GM23338 (cell line): ENCODE results near the gene STON2. TPM values are rescaled to one million over a fixed set of nuclear protein-coding genes. Genes with fewer than 3 reads are reported as not detected.

ENCODE experiments used
- ATAC-seq: fragments of 200-7000 bp; cut with Tn5 transposase; 3 replicates; pipeline ENCODE4 v1.9.1; 2020
- DNase-seq: peaks from one replicate; pipeline ENCODE4 v3.0.0-alpha.2; 2015; ENCODE audit warnings: low spot score
- H2AFZ ChIP-seq: fragments of 200-600 bp; sonication (generic); 2 replicates; pipeline ENCODE4 v1.8.0; 2016; ENCODE audit warnings: antibody characterized with exemption, mild to moderate bottlenecking, moderate library complexity
- H3F3A ChIP-seq: fragments of 200-600 bp; sonication (generic); replicated peaks from 2 replicates; pipeline ENCODE4 v1.8.0; 2017; ENCODE audit warnings: antibody characterized with exemption, mixed run types, low read depth
- H3K27ac ChIP-seq: fragments of 200-600 bp; sonication (generic); 2 replicates; pipeline ENCODE4 v1.6.1; 2016; ENCODE audit warnings: low read depth
- H3K27me3 ChIP-seq: fragments of 200-600 bp; sonication (generic); 2 replicates; pipeline ENCODE4 v1.8.0; 2016; ENCODE audit warnings: mild to moderate bottlenecking, mixed run types, moderate library complexity; ENCODE audit not compliant: insufficient read depth
- H3K36me3 ChIP-seq: fragments of 200-600 bp; sonication (generic); 2 replicates; pipeline ENCODE4 v1.8.0; 2016; ENCODE audit warnings: mild to moderate bottlenecking; ENCODE audit not compliant: insufficient read depth
- H3K4me1 ChIP-seq: fragments of 200-600 bp; sonication (generic); 2 replicates; pipeline ENCODE4 v1.8.0; 2016; ENCODE audit warnings: mild to moderate bottlenecking, moderate library complexity; ENCODE audit not compliant: insufficient read depth
- H3K4me2 ChIP-seq: fragments of 200-600 bp; sonication (generic); 2 replicates; pipeline ENCODE4 v1.7.1; 2017; ENCODE audit warnings: mixed run types
- H3K4me3 ChIP-seq: fragments of 200-600 bp; sonication (generic); 2 replicates; pipeline ENCODE4 v1.6.1; 2016; ENCODE audit warnings: mixed run types
- H3K79me2 ChIP-seq: fragments of 200-600 bp; sonication (generic); replicated peaks from 2 replicates; pipeline ENCODE4 v1.8.0; 2017; ENCODE audit warnings: mild to moderate bottlenecking; ENCODE audit not compliant: insufficient read depth
- H3K9me2 ChIP-seq: fragments of 200-600 bp; sonication (generic); 2 replicates; pipeline ENCODE4 v1.8.0; 2017; ENCODE audit not compliant: insufficient read depth
- H4K20me1 ChIP-seq: fragments of 200-600 bp; sonication (generic); replicated peaks from 2 replicates; pipeline ENCODE4 v1.8.0; 2017; ENCODE audit warnings: mild to moderate bottlenecking; ENCODE audit not compliant: insufficient read depth
- H3K27ac Mint-ChIP-seq: 2 replicates; pipeline ENCODE4 v1.8.0; 2020; ENCODE audit warnings: inconsistent platforms, mild to moderate bottlenecking, moderate library complexity, mixed read lengths
- H3K27me3 Mint-ChIP-seq: 3 replicates; pipeline ENCODE4 v1.8.0; 2022; ENCODE audit warnings: low read depth, mild to moderate bottlenecking, moderate library complexity, mixed read lengths, inconsistent platforms; ENCODE audit not compliant: insufficient read depth, poor library complexity
- H3K36me3 Mint-ChIP-seq: 3 replicates; pipeline ENCODE4 v1.8.0; 2021; ENCODE audit warnings: low read depth, mild to moderate bottlenecking, inconsistent platforms, moderate library complexity, mixed read lengths
- H3K4me1 Mint-ChIP-seq: 3 replicates; pipeline ENCODE4 v1.8.0; 2020; ENCODE audit warnings: mild to moderate bottlenecking, inconsistent platforms, mixed read lengths
- H3K4me3 Mint-ChIP-seq: 3 replicates; pipeline ENCODE4 v1.8.0; 2021; ENCODE audit warnings: moderate library complexity, mild to moderate bottlenecking, inconsistent platforms, mixed read lengths
- H3K9me3 Mint-ChIP-seq: 3 replicates; pipeline ENCODE4 v1.8.0; 2020; ENCODE audit warnings: moderate library complexity, mild to moderate bottlenecking, inconsistent platforms, mixed read lengths
- EZH2 ChIP-seq: fragments of 200-600 bp; sonication (generic); IDR thresholded peaks from one replicate; pipeline ENCODE4 v1.8.0; 2017; ENCODE audit warnings: antibody characterized with exemption, mild to moderate bottlenecking, low read depth; ENCODE audit not compliant: unreplicated experiment
- EZH2phosphoT487 ChIP-seq: fragments of 200-600 bp; sonication (generic); IDR thresholded peaks from one replicate; pipeline ENCODE4 v1.8.1; 2018; ENCODE audit warnings: antibody characterized with exemption; ENCODE audit not compliant: unreplicated experiment
- NANOG ChIP-seq: IDR thresholded peaks from 2 replicates; pipeline ENCODE4 v1.6.1; 2016; ENCODE audit warnings: antibody characterized with exemption, borderline replicate concordance
- POLR2AphosphoS5 ChIP-seq: IDR thresholded peaks from 2 replicates; pipeline ENCODE4 v1.6.1; 2016; ENCODE audit warnings: antibody characterized with exemption, low read depth
- STAT1 ChIP-seq: IDR thresholded peaks from one replicate; pipeline ENCODE4 v1.6.1; 2016; ENCODE audit warnings: antibody characterized with exemption; ENCODE audit not compliant: unreplicated experiment
- ZNF331 ChIP-seq: fragments of 250-450 bp; sonication (Bioruptor Pico); IDR thresholded peaks from 2 replicates; pipeline ENCODE4 v1.5.0; 2020; ENCODE audit warnings: low read depth, mild to moderate bottlenecking, moderate library complexity
- polyA plus RNA-seq: library from polyadenylated mRNA; unstranded; fragments of >200 nt; fragmentation: Nextera tagmentation; extraction: Ambion mirVana; gene quantifications from 2 replicates; pipeline ENCODE4 v1.2.1, GENCODE V29; 2016
- total RNA-seq: library from RNA; depleted of rRNA; stranded (reverse); fragments of >200 nt; shearing (Covaris generic); gene quantifications from 2 replicates; pipeline ENCODE4 v1.2.3, GENCODE V29; 2014
- TF ChIP-seq, protein P1 (sequence below): IDR thresholded peaks from 2 replicates; pipeline ENCODE4 v1.6.1; 2016; ENCODE audit warnings: antibody characterized with exemption
- TF ChIP-seq, protein P2 (sequence below): fragments of 250-450 bp; sonication (Bioruptor Pico); IDR thresholded peaks from 2 replicates; pipeline ENCODE4 v1.5.0; 2020; ENCODE audit warnings: mild to moderate bottlenecking, moderate library complexity
- TF ChIP-seq, protein P3 (sequence below): IDR thresholded peaks from one replicate; pipeline ENCODE4 v1.6.1; 2018; ENCODE audit warnings: antibody characterized with exemption; ENCODE audit not compliant: unreplicated experiment

The STON2 gene
- total and polyA plus RNA-seq, 2 experiments from 2014 or later = 8.2 to 71.0 TPM

DNA sequence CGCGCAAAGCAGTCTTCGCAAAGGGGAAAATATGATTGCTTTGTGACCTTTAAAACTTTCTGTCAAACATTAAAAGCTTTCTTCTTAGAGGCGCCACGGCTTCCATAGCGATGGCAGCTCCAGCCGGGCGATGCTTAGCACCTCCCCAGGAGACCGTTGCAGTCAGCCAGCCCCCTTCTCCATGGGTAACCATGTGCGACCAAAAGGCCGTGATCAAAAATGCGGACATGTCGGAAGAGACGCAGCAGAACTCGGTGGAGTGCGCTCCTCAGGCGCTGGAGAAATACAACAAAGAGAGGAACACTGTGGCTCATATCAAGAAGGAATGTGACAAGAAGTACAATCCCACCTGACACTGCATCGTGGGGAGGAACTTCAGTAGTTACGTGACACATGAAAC is 12.7 kb upstream of the STON2 start (continued):
- TF ChIP-seq, protein P1, sequence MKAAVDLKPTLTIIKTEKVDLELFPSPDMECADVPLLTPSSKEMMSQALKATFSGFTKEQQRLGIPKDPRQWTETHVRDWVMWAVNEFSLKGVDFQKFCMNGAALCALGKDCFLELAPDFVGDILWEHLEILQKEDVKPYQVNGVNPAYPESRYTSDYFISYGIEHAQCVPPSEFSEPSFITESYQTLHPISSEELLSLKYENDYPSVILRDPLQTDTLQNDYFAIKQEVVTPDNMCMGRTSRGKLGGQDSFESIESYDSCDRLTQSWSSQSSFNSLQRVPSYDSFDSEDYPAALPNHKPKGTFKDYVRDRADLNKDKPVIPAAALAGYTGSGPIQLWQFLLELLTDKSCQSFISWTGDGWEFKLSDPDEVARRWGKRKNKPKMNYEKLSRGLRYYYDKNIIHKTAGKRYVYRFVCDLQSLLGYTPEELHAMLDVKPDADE = no peak
- TF ChIP-seq EZH2phosphoT487 (no peak), STAT1 (no peak), EZH2 (no peak), NANOG (no peak)
- TF ChIP-seq, protein P2, sequence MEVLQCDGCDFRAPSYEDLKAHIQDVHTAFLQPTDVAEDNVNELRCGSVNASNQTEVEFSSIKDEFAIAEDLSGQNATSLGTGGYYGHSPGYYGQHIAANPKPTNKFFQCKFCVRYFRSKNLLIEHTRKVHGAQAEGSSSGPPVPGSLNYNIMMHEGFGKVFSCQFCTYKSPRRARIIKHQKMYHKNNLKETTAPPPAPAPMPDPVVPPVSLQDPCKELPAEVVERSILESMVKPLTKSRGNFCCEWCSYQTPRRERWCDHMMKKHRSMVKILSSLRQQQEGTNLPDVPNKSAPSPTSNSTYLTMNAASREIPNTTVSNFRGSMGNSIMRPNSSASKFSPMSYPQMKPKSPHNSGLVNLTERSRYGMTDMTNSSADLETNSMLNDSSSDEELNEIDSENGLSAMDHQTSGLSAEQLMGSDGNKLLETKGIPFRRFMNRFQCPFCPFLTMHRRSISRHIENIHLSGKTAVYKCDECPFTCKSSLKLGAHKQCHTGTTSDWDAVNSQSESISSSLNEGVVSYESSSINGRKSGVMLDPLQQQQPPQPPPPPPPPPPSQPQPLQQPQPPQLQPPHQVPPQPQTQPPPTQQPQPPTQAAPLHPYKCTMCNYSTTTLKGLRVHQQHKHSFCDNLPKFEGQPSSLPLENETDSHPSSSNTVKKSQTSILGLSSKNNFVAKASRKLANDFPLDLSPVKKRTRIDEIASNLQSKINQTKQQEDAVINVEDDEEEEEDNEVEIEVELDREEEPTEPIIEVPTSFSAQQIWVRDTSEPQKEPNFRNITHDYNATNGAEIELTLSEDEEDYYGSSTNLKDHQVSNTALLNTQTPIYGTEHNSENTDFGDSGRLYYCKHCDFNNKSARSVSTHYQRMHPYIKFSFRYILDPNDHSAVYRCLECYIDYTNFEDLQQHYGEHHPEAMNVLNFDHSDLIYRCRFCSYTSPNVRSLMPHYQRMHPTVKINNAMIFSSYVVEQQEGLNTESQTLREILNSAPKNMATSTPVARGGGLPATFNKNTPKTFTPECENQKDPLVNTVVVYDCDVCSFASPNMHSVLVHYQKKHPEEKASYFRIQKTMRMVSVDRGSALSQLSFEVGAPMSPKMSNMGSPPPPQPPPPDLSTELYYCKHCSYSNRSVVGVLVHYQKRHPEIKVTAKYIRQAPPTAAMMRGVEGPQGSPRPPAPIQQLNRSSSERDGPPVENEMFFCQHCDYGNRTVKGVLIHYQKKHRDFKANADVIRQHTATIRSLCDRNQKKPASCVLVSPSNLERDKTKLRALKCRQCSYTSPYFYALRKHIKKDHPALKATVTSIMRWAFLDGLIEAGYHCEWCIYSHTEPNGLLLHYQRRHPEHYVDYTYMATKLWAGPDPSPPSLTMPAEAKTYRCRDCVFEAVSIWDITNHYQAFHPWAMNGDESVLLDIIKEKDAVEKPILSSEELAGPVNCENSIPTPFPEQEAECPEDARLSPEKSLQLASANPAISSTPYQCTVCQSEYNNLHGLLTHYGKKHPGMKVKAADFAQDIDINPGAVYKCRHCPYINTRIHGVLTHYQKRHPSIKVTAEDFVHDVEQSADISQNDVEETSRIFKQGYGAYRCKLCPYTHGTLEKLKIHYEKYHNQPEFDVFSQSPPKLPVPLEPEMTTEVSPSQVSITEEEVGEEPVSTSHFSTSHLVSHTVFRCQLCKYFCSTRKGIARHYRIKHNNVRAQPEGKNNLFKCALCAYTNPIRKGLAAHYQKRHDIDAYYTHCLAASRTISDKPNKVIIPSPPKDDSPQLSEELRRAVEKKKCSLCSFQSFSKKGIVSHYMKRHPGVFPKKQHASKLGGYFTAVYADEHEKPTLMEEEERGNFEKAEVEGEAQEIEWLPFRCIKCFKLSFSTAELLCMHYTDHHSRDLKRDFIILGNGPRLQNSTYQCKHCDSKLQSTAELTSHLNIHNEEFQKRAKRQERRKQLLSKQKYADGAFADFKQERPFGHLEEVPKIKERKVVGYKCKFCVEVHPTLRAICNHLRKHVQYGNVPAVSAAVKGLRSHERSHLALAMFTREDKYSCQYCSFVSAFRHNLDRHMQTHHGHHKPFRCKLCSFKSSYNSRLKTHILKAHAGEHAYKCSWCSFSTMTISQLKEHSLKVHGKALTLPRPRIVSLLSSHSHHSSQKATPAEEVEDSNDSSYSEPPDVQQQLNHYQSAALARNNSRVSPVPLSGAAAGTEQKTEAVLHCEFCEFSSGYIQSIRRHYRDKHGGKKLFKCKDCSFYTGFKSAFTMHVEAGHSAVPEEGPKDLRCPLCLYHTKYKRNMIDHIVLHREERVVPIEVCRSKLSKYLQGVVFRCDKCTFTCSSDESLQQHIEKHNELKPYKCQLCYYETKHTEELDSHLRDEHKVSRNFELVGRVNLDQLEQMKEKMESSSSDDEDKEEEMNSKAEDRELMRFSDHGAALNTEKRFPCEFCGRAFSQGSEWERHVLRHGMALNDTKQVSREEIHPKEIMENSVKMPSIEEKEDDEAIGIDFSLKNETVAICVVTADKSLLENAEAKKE (CRISPR knock-in tag) = no peak

DNA sequence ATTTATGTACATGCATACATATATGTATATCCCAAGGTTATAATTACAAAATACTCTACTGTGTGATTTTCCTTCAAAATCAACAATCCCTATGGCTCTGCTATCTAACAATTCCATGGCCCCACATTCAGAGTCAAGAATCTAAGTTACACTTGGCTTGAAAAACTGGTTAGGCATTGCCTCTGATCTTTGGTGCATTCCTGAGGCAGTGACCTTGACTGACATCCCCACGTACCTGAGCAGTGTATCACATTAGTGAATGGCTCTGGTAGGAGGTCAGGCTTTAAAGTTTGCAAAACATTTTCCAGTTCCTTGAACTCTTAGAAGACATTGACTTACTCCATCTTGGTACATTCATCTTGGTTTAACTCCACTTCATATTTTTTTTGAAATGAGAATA is 8.5 kb upstream of the STON2 start:
- no peak for ATAC-seq
- Histone ChIP-seq H3K79me2 (peaks cover 23% of the 10 kb centered on the region), H2AFZ (no peak overlapping the region), H3K27ac (no peak overlapping the region), H3K9me2 (0 out of 2 replicates have a peak, but pooled peaks cover 5% of the 10 kb centered on the region), H3K4me3 (no peak overlapping the region), H3K27me3 (no peaks in the 10 kb centered on the region), H4K20me1 (peaks cover 2% of the 10 kb centered on the region; the same call in 1 of the 2 replicates), H3K36me3 (no peaks in the 10 kb centered on the region), H3K4me1 (no peaks in the 10 kb centered on the region), H3K4me2 (no peak overlapping the region), H3F3A (no peaks in the 10 kb centered on the region)
- H3K9me3 Mint-ChIP-seq = no peaks in the 10 kb centered on the region
- H3K27ac Mint-ChIP-seq = no peak overlapping the region
- H3K4me3 Mint-ChIP-seq = no peak overlapping the region
- peaks cover 2% of the 10 kb centered on the region for H3K27me3 Mint-ChIP-seq
- peaks cover 4% of the 10 kb centered on the region; the same call in 2 of the 3 replicates for H3K4me1 Mint-ChIP-seq
- peaks cover 4% of the 10 kb centered on the region; the same call in 2 of the 3 replicates for H3K36me3 Mint-ChIP-seq
- no peak for DNase-seq
- no peak for TF ChIP-seq EZH2
- no peak for TF ChIP-seq STAT1
- TF ChIP-seq, protein P1 = no peak
- TF ChIP-seq EZH2phosphoT487 = no peak
- no peak for TF ChIP-seq ZNF331
- TF ChIP-seq POLR2AphosphoS5 = no peak
- TF ChIP-seq, protein P3, sequence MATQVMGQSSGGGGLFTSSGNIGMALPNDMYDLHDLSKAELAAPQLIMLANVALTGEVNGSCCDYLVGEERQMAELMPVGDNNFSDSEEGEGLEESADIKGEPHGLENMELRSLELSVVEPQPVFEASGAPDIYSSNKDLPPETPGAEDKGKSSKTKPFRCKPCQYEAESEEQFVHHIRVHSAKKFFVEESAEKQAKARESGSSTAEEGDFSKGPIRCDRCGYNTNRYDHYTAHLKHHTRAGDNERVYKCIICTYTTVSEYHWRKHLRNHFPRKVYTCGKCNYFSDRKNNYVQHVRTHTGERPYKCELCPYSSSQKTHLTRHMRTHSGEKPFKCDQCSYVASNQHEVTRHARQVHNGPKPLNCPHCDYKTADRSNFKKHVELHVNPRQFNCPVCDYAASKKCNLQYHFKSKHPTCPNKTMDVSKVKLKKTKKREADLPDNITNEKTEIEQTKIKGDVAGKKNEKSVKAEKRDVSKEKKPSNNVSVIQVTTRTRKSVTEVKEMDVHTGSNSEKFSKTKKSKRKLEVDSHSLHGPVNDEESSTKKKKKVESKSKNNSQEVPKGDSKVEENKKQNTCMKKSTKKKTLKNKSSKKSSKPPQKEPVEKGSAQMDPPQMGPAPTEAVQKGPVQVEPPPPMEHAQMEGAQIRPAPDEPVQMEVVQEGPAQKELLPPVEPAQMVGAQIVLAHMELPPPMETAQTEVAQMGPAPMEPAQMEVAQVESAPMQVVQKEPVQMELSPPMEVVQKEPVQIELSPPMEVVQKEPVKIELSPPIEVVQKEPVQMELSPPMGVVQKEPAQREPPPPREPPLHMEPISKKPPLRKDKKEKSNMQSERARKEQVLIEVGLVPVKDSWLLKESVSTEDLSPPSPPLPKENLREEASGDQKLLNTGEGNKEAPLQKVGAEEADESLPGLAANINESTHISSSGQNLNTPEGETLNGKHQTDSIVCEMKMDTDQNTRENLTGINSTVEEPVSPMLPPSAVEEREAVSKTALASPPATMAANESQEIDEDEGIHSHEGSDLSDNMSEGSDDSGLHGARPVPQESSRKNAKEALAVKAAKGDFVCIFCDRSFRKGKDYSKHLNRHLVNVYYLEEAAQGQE = no peak
